LNCAP (cell line): Measurements from ENCODE around the gene USH1C.

Experiments used
- CTCF ChIP-seq: fragments of 450-650 bp; IDR thresholded peaks from 2 replicates; pipeline ENCODE4 v1.5.1; 2017; ENCODE audit warnings: mild to moderate bottlenecking

Gene USH1C

GRCh38 chr11:17479284-17480214 lies 64.7 kb downstream of the USH1C start:
- no peak for TF ChIP-seq CTCF

- no peak for TF ChIP-seq CTCF
Measured at GRCh38 chr11:17478070-17478469, 66.1 kb downstream of the USH1C start.

- no peak for TF ChIP-seq CTCF
Measured at GRCh38 chr11:17477361-17477760, 66.9 kb downstream of the USH1C start.

GRCh38 chr11:17477084-17477333 lies 67.2 kb downstream of the USH1C start:
- no peak for TF ChIP-seq CTCF

GRCh38 chr11:17476317-17477083 lies 67.7 kb downstream of the USH1C start, which contains the start of gene ABCC8:
Gene ABCC8 (minus strand): TSS chr11:17476845. CDS start chr11:17476776, 69 bp downstream.
- no peak for TF ChIP-seq CTCF

GRCh38 chr11:17475666-17476316 lies 68.4 kb downstream of the USH1C start:
- TF ChIP-seq CTCF, result no peak

- no peak; the same call in 1 of the 2 replicates for TF ChIP-seq CTCF
Measured at GRCh38 chr11:17473071-17473744, 71.0 kb downstream of the USH1C start.
